Prostate gland (tissue), 2 donors: Measurements from ENCODE around the gene SLX4.

Source experiments
- CTCF ChIP-seq, 4 experiments: fragments of 200-600 bp in 2 of 4; fragments of 450-650 bp in 2 of 4; sonication (generic) in 2 of 4; IDR thresholded peaks; 1 replicate in 3 of 4; 2 replicates in 1 of 4; pipeline ENCODE4 v1.5.1; 2016 to 2019; ENCODE audit warnings: antibody characterized with exemption in 4 of 4, mild to moderate bottlenecking in 2 of 4, moderate library complexity in 2 of 4
- POLR2A ChIP-seq: fragments of 450-650 bp; IDR thresholded peaks from one replicate; pipeline ENCODE4 v1.6.1; 2016; ENCODE audit warnings: antibody characterized with exemption, mild to moderate bottlenecking

- no peak for TF ChIP-seq CTCF (IDR thresholded peaks at IDR 0.05)
- TF ChIP-seq POLR2A, result no peak
These were observed 19.4 kb downstream of the SLX4 start for GRCh38 chr16:3591991-3592390.
